ENCODE results near the gene IRF5. TPM values are rescaled to one million over a fixed set of nuclear protein-coding genes. Genes with fewer than 3 reads are reported as not detected.
A peak's percentile ranks its signal among the peaks of the same experiment; 100 is the strongest.

Gene IRF5
- total RNA-seq, 2 donors from 2014 or later = 5.0 to 9.7 TPM

DNA sequence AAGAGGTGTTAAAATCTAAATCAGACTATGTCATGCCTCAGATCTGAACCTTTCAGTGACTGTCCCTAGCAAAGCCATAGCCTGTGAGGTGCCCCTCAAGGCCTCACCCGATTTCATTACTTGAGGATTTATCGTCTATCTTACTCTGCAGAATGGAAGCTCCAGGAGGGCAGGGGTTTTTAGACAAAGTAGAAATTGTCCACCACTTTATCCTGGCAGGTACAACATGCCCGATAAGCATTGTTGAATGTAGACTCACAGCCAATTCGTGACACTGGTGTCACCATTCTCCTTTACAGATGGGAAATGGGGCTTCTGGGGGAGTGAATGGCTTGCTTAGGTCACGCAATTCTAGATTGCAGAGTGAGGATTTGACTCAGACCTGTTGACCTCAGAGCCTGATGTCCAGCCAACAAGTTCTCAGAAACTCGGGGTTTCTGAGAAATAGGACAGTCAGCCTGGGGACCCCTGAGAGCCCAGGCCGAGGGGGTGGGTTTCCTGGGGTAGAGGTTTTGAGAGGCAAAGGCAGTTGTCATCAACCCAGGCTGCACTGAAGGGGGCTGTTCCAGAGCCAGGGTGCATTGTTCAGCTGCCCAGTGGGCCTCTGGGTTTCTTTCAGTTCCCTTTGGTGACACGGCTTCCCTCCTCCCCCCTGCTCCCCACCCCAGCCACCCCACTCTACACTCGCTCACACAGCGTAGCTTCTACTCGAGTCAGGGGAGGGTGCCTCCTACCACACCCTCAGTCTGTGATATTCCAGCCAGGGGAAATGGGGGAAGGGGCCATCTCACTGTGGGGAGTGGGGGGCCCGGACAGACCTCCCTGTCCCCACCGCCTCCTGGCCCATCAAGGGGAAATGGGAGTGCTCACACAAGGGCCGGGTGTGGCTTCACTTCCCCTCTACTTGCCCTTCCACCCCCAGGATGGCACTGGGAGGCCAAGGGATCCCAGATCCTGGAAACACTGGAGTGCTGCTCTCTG lies 3.1 kb upstream of the IRF5 start:
- DNase-seq = no peak
- H3K27ac ChIP-seq = no peak overlapping the region

DNA sequence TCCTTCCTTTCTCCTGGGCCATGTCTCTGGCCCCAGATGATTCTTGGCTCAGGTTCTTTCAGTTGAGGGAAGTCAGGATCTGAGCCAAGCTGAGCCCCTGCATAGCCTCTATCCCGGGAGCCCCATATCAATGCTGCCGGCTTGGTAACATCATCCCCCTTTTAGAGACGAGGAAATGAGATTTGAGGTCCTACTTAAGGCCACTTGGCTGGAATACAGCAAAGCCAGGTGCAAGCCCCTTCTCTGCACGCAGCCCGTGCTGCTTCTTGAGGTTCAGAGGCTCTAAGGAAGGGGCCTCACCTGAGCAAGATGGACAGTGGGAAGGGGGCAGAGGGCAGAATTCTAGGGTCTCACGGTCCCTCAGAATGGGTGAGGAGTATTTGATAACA lies 2.4 kb upstream of the IRF5 start:
- Histone ChIP-seq H3K36me3 (no peaks in the 10 kb centered on the region), H3K4me1 (peaks cover 3% of the 10 kb centered on the region), H3K27me3 (no peaks in the 10 kb centered on the region), H3K4me3 (no peak overlapping the region), H3K9ac (ENCODE audit: low read depth in 2 of 2, low read length in 2 of 2) (no peak overlapping the region), H3K27ac (no peak overlapping the region), H3K9me3 (no peaks in the 10 kb centered on the region)
- DNase-seq = no peak
- intact Hi-C loops (cut with DNase I) = no loop called here
- no peak for TF ChIP-seq CTCF (IDR thresholded peaks at IDR 0.05)

More for the DNA sequence above, 3.1 kb upstream of the IRF5 start:
- H3K9me3 ChIP-seq = no peaks in the 10 kb centered on the region
- H3K4me3 ChIP-seq = no peak overlapping the region
- TF ChIP-seq CTCF (IDR thresholded peaks at IDR 0.05) = no peak
- no peaks in the 10 kb centered on the region for H3K36me3 ChIP-seq
- intact Hi-C loops (cut with DNase I) = no loop called here
- H3K27me3 ChIP-seq = no peaks in the 10 kb centered on the region
- no peak overlapping the region for H3K9ac ChIP-seq (ENCODE audit: low read depth in 2 of 2, low read length in 2 of 2)
- H3K4me1 ChIP-seq = peaks cover 3% of the 10 kb centered on the region

DNA sequence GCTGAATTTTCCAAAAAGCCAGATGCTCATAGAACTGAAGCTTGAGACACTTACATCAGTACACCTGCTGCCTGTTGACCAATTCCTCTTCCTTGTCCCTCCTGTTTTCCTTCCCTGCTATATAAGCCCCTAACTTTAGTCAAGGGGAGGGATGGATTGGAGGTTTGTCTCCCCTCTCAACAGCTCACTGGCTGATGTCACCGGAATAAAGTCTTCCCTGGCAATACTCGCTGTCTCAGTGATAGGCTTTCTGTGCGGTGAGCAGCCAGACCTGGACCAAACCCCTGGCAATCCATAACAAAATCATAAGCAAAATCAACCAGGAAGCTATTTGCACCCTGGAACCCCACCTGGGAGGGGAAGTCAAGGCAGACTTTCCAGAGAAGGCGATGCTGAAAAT lies 929 bp upstream of the IRF5 start:
- no peak overlapping the region for H3K9ac ChIP-seq (ENCODE audit: low read depth in 2 of 2, low read length in 2 of 2)
- H3K4me1 ChIP-seq = peaks cover 3% of the 10 kb centered on the region
- no peak for TF ChIP-seq CTCF (IDR thresholded peaks at IDR 0.05)
- no peak overlapping the region for H3K4me3 ChIP-seq
- DNase-seq = no peak
- intact Hi-C loops (cut with DNase I) = no loop called here
- H3K27me3 ChIP-seq = no peaks in the 10 kb centered on the region
- no peak overlapping the region for H3K27ac ChIP-seq
- H3K9me3 ChIP-seq = no peaks in the 10 kb centered on the region
- H3K36me3 ChIP-seq = no peaks in the 10 kb centered on the region

GRCh38 chr7:128937271-128937646 lies 468 bp upstream of the IRF5 start:
- Histone ChIP-seq H3K9me3 (no peaks in the 10 kb centered on the region), H3K4me1 (peaks cover 3% of the 10 kb centered on the region), H3K9ac (ENCODE audit: low read depth in 2 of 2, low read length in 2 of 2) (peak overlapping the region; percentile 60 to 68), H3K27ac (peak overlapping the region; percentile 66), H3K4me3 (peak overlapping the region; percentile 80), H3K27me3 (no peaks in the 10 kb centered on the region), H3K36me3 (no peaks in the 10 kb centered on the region)
- no peak for TF ChIP-seq CTCF (IDR thresholded peaks at IDR 0.05)
- DNase-seq = no peak
- intact Hi-C loops (cut with DNase I) = no loop called here

DNA sequence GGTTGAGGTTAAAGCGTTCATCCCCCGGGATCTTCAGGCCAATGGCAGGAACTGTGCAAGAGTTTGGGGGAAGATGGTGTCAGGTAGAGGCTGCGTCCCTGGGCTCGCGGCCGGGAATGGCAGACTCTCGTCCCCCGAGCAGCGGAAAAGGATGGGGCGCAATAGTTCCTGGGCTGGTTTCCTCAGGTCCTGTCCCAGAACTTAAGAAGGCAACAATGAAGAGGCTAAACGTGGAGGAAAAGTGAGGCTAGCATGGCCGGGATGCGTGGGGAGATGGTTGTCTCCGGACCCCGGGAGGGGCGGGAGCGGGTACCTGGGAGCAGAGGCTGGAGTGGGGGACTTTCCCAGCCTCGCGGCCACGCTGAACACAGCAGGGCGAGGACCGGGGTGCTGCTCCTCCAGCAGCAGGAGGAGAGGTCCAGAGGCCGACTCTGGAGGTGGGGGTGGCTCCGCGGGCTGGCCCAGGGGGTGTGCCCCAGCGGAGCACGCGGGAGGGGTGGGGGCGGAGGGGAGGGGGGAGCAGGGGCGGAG lies 882 bp downstream of the IRF5 start:
- H3K9ac ChIP-seq (ENCODE audit: low read depth in 2 of 2, low read length in 2 of 2) = peak overlapping the region; percentile 58 to 68

More for the DNA sequence above, 882 bp downstream of the IRF5 start:
- intact Hi-C loops (cut with DNase I) = no loop called here
- DNase-seq = peak; percentile 40
- Histone ChIP-seq H3K27me3 (no peaks in the 10 kb centered on the region), H3K4me3 (peak overlapping the region; percentile 80), H3K27ac (peak overlapping the region; percentile 66), H3K36me3 (no peaks in the 10 kb centered on the region), H3K9me3 (no peaks in the 10 kb centered on the region), H3K4me1 (peaks cover 3% of the 10 kb centered on the region)
- no peak for TF ChIP-seq CTCF (IDR thresholded peaks at IDR 0.05)
